Gastrocnemius medialis (tissue), 4 donors: ENCODE data around the gene ERC2. TPM values are rescaled to one million over a fixed set of nuclear protein-coding genes. Genes with fewer than 3 reads are reported as not detected.

Source experiments
- ATAC-seq, 2 donors: fragments of 150-250 bp; one replicate each; pipeline ENCODE4 v1.9.1; 2016
- DNase-seq, 2 donors: peaks; one replicate each; pipeline ENCODE4 v3.0.0-alpha.2; 2019
- H3K27ac ChIP-seq, 4 donors: fragments of 200-600 bp; sonication (generic); 1 replicate in 1 of 4; 2 replicates in 3 of 4; pipeline ENCODE4 v1.5.1; 2016 to 2018; ENCODE audit warnings: mild to moderate bottlenecking in 2 of 4, moderate library complexity in 1 of 4
- H3K27me3 ChIP-seq, 3 donors: fragments of 200-600 bp; sonication (generic) in 2 of 3; 1 replicate in 1 of 3; 2 replicates in 2 of 3; pipeline versions ENCODE4 v1.5.1 to v1.6.0; 2016 to 2019; ENCODE audit warnings: mild to moderate bottlenecking in 1 of 3, moderate library complexity in 1 of 3
- H3K36me3 ChIP-seq, 2 donors: fragments of 200-600 bp; sonication (generic) in 1 of 2; one replicate each; pipeline ENCODE4 v1.5.1; 2017 to 2018
- H3K4me1 ChIP-seq, 2 donors: fragments of 200-600 bp; sonication (generic) in 1 of 2; one replicate each; pipeline ENCODE4 v1.5.1; 2016 to 2017; ENCODE audit warnings: mild to moderate bottlenecking in 2 of 2
- H3K4me3 ChIP-seq, 4 donors: fragments of 200-600 bp; sonication (generic) in 3 of 4; 1 replicate in 1 of 4; 2 replicates in 3 of 4; pipeline ENCODE4 v1.5.1; 2016 to 2019; ENCODE audit warnings: mild to moderate bottlenecking in 2 of 4
- H3K9me3 ChIP-seq, 3 donors: fragments of 200-600 bp; sonication (generic) in 2 of 3; 1 replicate in 1 of 3; 2 replicates in 2 of 3; pipeline ENCODE4 v1.5.1; 2016 to 2019
- CTCF ChIP-seq, 5 experiments: fragments of 450-650 bp in 3 of 5; fragments of 200-600 bp in 2 of 5; sonication (generic) in 2 of 5; IDR thresholded peaks in 4 of 5; conservative IDR thresholded peaks in 1 of 5; 1 replicate in 4 of 5; 2 replicates in 1 of 5; pipeline ENCODE4 v1.5.1; 2016 to 2019; ENCODE audit warnings: antibody characterized with exemption in 5 of 5, mild to moderate bottlenecking in 3 of 5, moderate library complexity in 3 of 5
- POLR2A ChIP-seq, 2 donors: fragments of 450-650 bp; IDR thresholded peaks; one replicate each; pipeline ENCODE4 v1.6.1; 2017; ENCODE audit warnings: antibody characterized with exemption in 2 of 2, mild to moderate bottlenecking in 2 of 2, moderate library complexity in 2 of 2
- in situ Hi-C, 4 donors: fragments of 200-750 bp; cut with MboI; loops; one replicate each; pipeline versions ENCODE4 v1.15.0 to v1.8.0; 2017; ENCODE audit warnings: low sequenced_read_pairs in 4 of 4
- intact Hi-C: fragments of 100-400 bp; cut with DNase I; formaldehyde crosslinking; loops from one replicate; pipeline ENCODE4 v1.15.1; 2023; ENCODE audit warnings: low total_unique reads
- total RNA-seq, 4 donors: library from RNA; depleted of rRNA; stranded (reverse); fragments of >200 nt; gene quantifications; one replicate each; pipeline versions ENCODE4 v1.1.0 to v1.2.3, GENCODE V29; 2016

Gene ERC2
- total RNA-seq, 4 donors from 2014 or later: not detected

GRCh38 chr3:55585856-55586255 lies 882.4 kb downstream of the ERC2 start:
- intact Hi-C loops (no loop called here), in situ Hi-C loops (no loop called here)
- H3K27ac ChIP-seq: no peak overlapping the region
- H3K9me3 ChIP-seq: no peaks in the 10 kb centered on the region
- no peaks in the 10 kb centered on the region for H3K27me3 ChIP-seq
- H3K4me3 ChIP-seq: no peak overlapping the region
- TF ChIP-seq CTCF (IDR thresholded peaks at IDR 0.05 in 4 of 5, conservative IDR thresholded peaks at IDR 0.05 in 1 of 5) (no peak), POLR2A (IDR thresholded peaks at IDR 0.05) (no peak)
- no peaks in the 10 kb centered on the region for H3K4me1 ChIP-seq
- H3K36me3 ChIP-seq: no peaks in the 10 kb centered on the region
- DNase-seq (no peak), ATAC-seq (no peak)

GRCh38 chr3:55584716-55585368 lies 883.4 kb downstream of the ERC2 start:
- no peaks in the 10 kb centered on the region for H3K4me1 ChIP-seq
- H3K27me3 ChIP-seq: no peaks in the 10 kb centered on the region
- DNase-seq: no peak
- H3K27ac ChIP-seq: no peak overlapping the region
- in situ Hi-C loops: no loop called here
- H3K36me3 ChIP-seq: no peaks in the 10 kb centered on the region
- intact Hi-C loops: no loop called here
- no peaks in the 10 kb centered on the region for H3K9me3 ChIP-seq
- no peak overlapping the region for H3K4me3 ChIP-seq
- ATAC-seq: no peak
- no peak for TF ChIP-seq POLR2A (IDR thresholded peaks at IDR 0.05)
- no peak for TF ChIP-seq CTCF (IDR thresholded peaks at IDR 0.05 in 4 of 5, conservative IDR thresholded peaks at IDR 0.05 in 1 of 5)

- DNase-seq (no peak), ATAC-seq (no peak)
- TF ChIP-seq CTCF (IDR thresholded peaks at IDR 0.05 in 4 of 5, conservative IDR thresholded peaks at IDR 0.05 in 1 of 5) (no peak), POLR2A (IDR thresholded peaks at IDR 0.05) (no peak)
- intact Hi-C loops: no loop called here
- H3K36me3 ChIP-seq: no peaks in the 10 kb centered on the region
- H3K27ac ChIP-seq: no peak overlapping the region
- no peaks in the 10 kb centered on the region for H3K9me3 ChIP-seq
- no peaks in the 10 kb centered on the region for H3K4me1 ChIP-seq
- H3K4me3 ChIP-seq: no peak overlapping the region
- in situ Hi-C loops: no loop called here
- H3K27me3 ChIP-seq: peaks cover 0 to 2% (median 0%) of the 10 kb centered on the region in 3 donors
Observed at GRCh38 chr3:55584030-55584429, 884.2 kb downstream of the ERC2 start.

GRCh38 chr3:55583475-55583874 lies 884.8 kb downstream of the ERC2 start:
- H3K27ac ChIP-seq: no peak overlapping the region
- H3K4me1 ChIP-seq: no peaks in the 10 kb centered on the region
- TF ChIP-seq POLR2A (IDR thresholded peaks at IDR 0.05) (no peak), CTCF (IDR thresholded peaks at IDR 0.05 in 4 of 5, conservative IDR thresholded peaks at IDR 0.05 in 1 of 5) (no peak)
- H3K36me3 ChIP-seq: no peaks in the 10 kb centered on the region
- no peak for ATAC-seq
- H3K9me3 ChIP-seq: no peaks in the 10 kb centered on the region
- H3K4me3 ChIP-seq: no peak overlapping the region
- in situ Hi-C loops (no loop called here), intact Hi-C loops (no loop called here)
- no peak for DNase-seq
- H3K27me3 ChIP-seq: peaks cover 0 to 2% (median 0%) of the 10 kb centered on the region in 3 donors

GRCh38 chr3:55579496-55579895 lies 888.8 kb downstream of the ERC2 start:
- TF ChIP-seq POLR2A (IDR thresholded peaks at IDR 0.05): no peak
- no peak for TF ChIP-seq CTCF (IDR thresholded peaks at IDR 0.05 in 4 of 5, conservative IDR thresholded peaks at IDR 0.05 in 1 of 5)
- no peak for ATAC-seq
- Histone ChIP-seq H3K4me1 (no peaks in the 10 kb centered on the region), H3K9me3 (no peaks in the 10 kb centered on the region), H3K4me3 (no peak overlapping the region), H3K36me3 (no peaks in the 10 kb centered on the region), H3K27me3 (peaks cover 0 to 2% (median 0%) of the 10 kb centered on the region in 3 donors), H3K27ac (no peak overlapping the region)
- DNase-seq: no peak
- in situ Hi-C loops: no loop called here
- intact Hi-C loops: no loop called here
